ENCODE data around the gene CAND2.
"Not testable (repeated sequence)": the region's sequence is repeated elsewhere in the genome, so short reads cannot be mapped to it uniquely, and the experiment has no call there.

Gene CAND2

GRCh38 chr3:12859840-12860239 is 63.4 kb downstream of the CAND2 start:
- Histone ChIP-seq H3K36me3 (ENCODE audit: insufficient read depth, low read length) (no peaks in the 10 kb centered on the region), H3K4me1 (ENCODE audit: insufficient read depth, low read length) (no peaks in the 10 kb centered on the region), H3K9ac (ENCODE audit: low read depth, low read length) (no peak overlapping the region), H3K9me3 (ENCODE audit: control insufficient read depth, insufficient read depth, low read length) (no peaks in the 10 kb centered on the region)

GRCh38 chr3:12861611-12862010 is 65.1 kb downstream of the CAND2 start:
- H3K36me3 ChIP-seq (ENCODE audit: insufficient read depth, low read length) = no peaks in the 10 kb centered on the region
- peaks cover 8% of the 10 kb centered on the region; the same call in 1 of the 2 replicates for H3K9me3 ChIP-seq (ENCODE audit: control insufficient read depth, insufficient read depth, low read length)
- H3K9ac ChIP-seq (ENCODE audit: low read depth, low read length) = no peak overlapping the region
- no peaks in the 10 kb centered on the region for H3K4me1 ChIP-seq (ENCODE audit: insufficient read depth, low read length)

GRCh38 chr3:12862387-12862786 is 65.9 kb downstream of the CAND2 start:
- Histone ChIP-seq H3K9me3 (ENCODE audit: control insufficient read depth, insufficient read depth, low read length) (peaks cover 8% of the 10 kb centered on the region; the same call in 1 of the 2 replicates), H3K9ac (ENCODE audit: low read depth, low read length) (no peak overlapping the region), H3K36me3 (ENCODE audit: insufficient read depth, low read length) (no peaks in the 10 kb centered on the region), H3K4me1 (ENCODE audit: insufficient read depth, low read length) (no peaks in the 10 kb centered on the region)

- Histone ChIP-seq H3K9ac (ENCODE audit: low read depth, low read length) (no peak overlapping the region), H3K4me1 (ENCODE audit: insufficient read depth, low read length) (no peaks in the 10 kb centered on the region), H3K9me3 (ENCODE audit: control insufficient read depth, insufficient read depth, low read length) (peaks cover 8% of the 10 kb centered on the region; the same call in 1 of the 2 replicates), H3K36me3 (ENCODE audit: insufficient read depth, low read length) (no peaks in the 10 kb centered on the region)
Observed at GRCh38 chr3:12865271-12865670, 68.8 kb downstream of the CAND2 start.

- Histone ChIP-seq H3K9ac (ENCODE audit: low read depth, low read length) (no peak overlapping the region), H3K36me3 (ENCODE audit: insufficient read depth, low read length) (no peaks in the 10 kb centered on the region), H3K4me1 (ENCODE audit: insufficient read depth, low read length) (no peaks in the 10 kb centered on the region), H3K9me3 (ENCODE audit: control insufficient read depth, insufficient read depth, low read length) (peaks cover 8% of the 10 kb centered on the region; the same call in 1 of the 2 replicates)
Observed at GRCh38 chr3:12866836-12867235, 70.4 kb downstream of the CAND2 start.

GRCh38 chr3:12868039-12869034 is 71.9 kb downstream of the CAND2 start:
- peaks cover 8% of the 10 kb centered on the region; the same call in 1 of the 2 replicates for H3K9me3 ChIP-seq (ENCODE audit: control insufficient read depth, insufficient read depth, low read length)
- peak overlapping the region; percentile 60; the same call in 1 of the 2 replicates for H3K9ac ChIP-seq (ENCODE audit: low read depth, low read length)
- no peaks in the 10 kb centered on the region for H3K4me1 ChIP-seq (ENCODE audit: insufficient read depth, low read length)
- no peaks in the 10 kb centered on the region for H3K36me3 ChIP-seq (ENCODE audit: insufficient read depth, low read length)

GRCh38 chr3:12869035-12869621 is 72.6 kb downstream of the CAND2 start:
- Histone ChIP-seq H3K9ac (ENCODE audit: low read depth, low read length) (peak overlapping the region; percentile 60; the same call in 1 of the 2 replicates), H3K4me1 (ENCODE audit: insufficient read depth, low read length) (no peaks in the 10 kb centered on the region), H3K9me3 (ENCODE audit: control insufficient read depth, insufficient read depth, low read length) (peaks cover 8% of the 10 kb centered on the region; the same call in 1 of the 2 replicates), H3K36me3 (ENCODE audit: insufficient read depth, low read length) (no peaks in the 10 kb centered on the region)

- no peaks in the 10 kb centered on the region for H3K36me3 ChIP-seq (ENCODE audit: insufficient read depth, low read length)
- H3K9me3 ChIP-seq (ENCODE audit: control insufficient read depth, insufficient read depth, low read length) = no peaks in the 10 kb centered on the region
- no peak overlapping the region for H3K9ac ChIP-seq (ENCODE audit: low read depth, low read length)
- no peaks in the 10 kb centered on the region for H3K4me1 ChIP-seq (ENCODE audit: insufficient read depth, low read length)
Observed at GRCh38 chr3:12870942-12871341, 74.5 kb downstream of the CAND2 start.

GRCh38 chr3:12871404-12871983 is 75.0 kb downstream of the CAND2 start:
- Histone ChIP-seq H3K36me3 (ENCODE audit: insufficient read depth, low read length) (no peaks in the 10 kb centered on the region), H3K9me3 (ENCODE audit: control insufficient read depth, insufficient read depth, low read length) (no peaks in the 10 kb centered on the region), H3K9ac (ENCODE audit: low read depth, low read length) (no peak overlapping the region), H3K4me1 (ENCODE audit: insufficient read depth, low read length) (no peaks in the 10 kb centered on the region)

GRCh38 chr3:12875857-12876836 is 79.7 kb downstream of the CAND2 start:
- peak overlapping the region; percentile 36; the same call in 1 of the 2 replicates for H3K9ac ChIP-seq (ENCODE audit: low read depth, low read length)
- H3K4me1 ChIP-seq (ENCODE audit: insufficient read depth, low read length) = no peaks in the 10 kb centered on the region
- H3K36me3 ChIP-seq (ENCODE audit: insufficient read depth, low read length) = no peaks in the 10 kb centered on the region
- no peaks in the 10 kb centered on the region for H3K9me3 ChIP-seq (ENCODE audit: control insufficient read depth, insufficient read depth, low read length)

GRCh38 chr3:12877040-12877439 is 80.6 kb downstream of the CAND2 start:
- Histone ChIP-seq H3K4me1 (ENCODE audit: insufficient read depth, low read length) (no peaks in the 10 kb centered on the region), H3K9me3 (ENCODE audit: control insufficient read depth, insufficient read depth, low read length) (no peaks in the 10 kb centered on the region), H3K36me3 (ENCODE audit: insufficient read depth, low read length) (no peaks in the 10 kb centered on the region), H3K9ac (ENCODE audit: low read depth, low read length) (no peak overlapping the region)

- Histone ChIP-seq H3K36me3 (ENCODE audit: insufficient read depth, low read length) (no peaks in the 10 kb centered on the region), H3K9me3 (ENCODE audit: control insufficient read depth, insufficient read depth, low read length) (no peaks in the 10 kb centered on the region), H3K9ac (ENCODE audit: low read depth, low read length) (no peak overlapping the region), H3K4me1 (ENCODE audit: insufficient read depth, low read length) (no peaks in the 10 kb centered on the region)
Observed at GRCh38 chr3:12878141-12878574, 81.7 kb downstream of the CAND2 start.

GRCh38 chr3:12878758-12879157 is 82.3 kb downstream of the CAND2 start:
- not testable (repeated sequence) for H3K9me3 ChIP-seq (ENCODE audit: control insufficient read depth, insufficient read depth, low read length); H3K4me1 ChIP-seq (ENCODE audit: insufficient read depth, low read length); H3K9ac ChIP-seq (ENCODE audit: low read depth, low read length); H3K36me3 ChIP-seq (ENCODE audit: insufficient read depth, low read length)
